Mesenchymal stem cell (in vitro differentiated cells and primary cell): ENCODE results near the gene P2RX1.

Experiments
- DNase-seq: peaks from one replicate; pipeline ENCODE4 v3.0.0-alpha.2; 2013
- H2AFZ ChIP-seq: one replicate; pipeline ENCODE4 v1.6.1; 2013; ENCODE audit warnings: low read depth, mild to moderate bottlenecking, control low read depth, inconsistent platforms, low read length, moderate library complexity
- H2AK5ac ChIP-seq: 2 replicates; pipeline ENCODE4 v1.6.1; 2013; ENCODE audit warnings: low read length, moderate library complexity, mild to moderate bottlenecking, inconsistent platforms; ENCODE audit not compliant: severe bottlenecking
- H2BK120ac ChIP-seq: one replicate; pipeline ENCODE4 v1.6.1; 2013; ENCODE audit warnings: low read depth, mild to moderate bottlenecking, inconsistent platforms, low read length, moderate library complexity
- H2BK12ac ChIP-seq, 2 experiments: one replicate each; pipeline ENCODE4 v1.6.1; 2013; ENCODE audit warnings: inconsistent platforms in 2 of 2, low read length in 2 of 2, mild to moderate bottlenecking in 2 of 2, moderate library complexity in 2 of 2, control low read depth in 1 of 2
- H2BK15ac ChIP-seq: one replicate; pipeline ENCODE4 v1.6.1; 2013; ENCODE audit warnings: mild to moderate bottlenecking, low read depth, inconsistent platforms; ENCODE audit not compliant: poor library complexity, severe bottlenecking
- H2BK5ac ChIP-seq: 2 replicates; pipeline ENCODE4 v1.6.1; 2013; ENCODE audit warnings: low read depth, mild to moderate bottlenecking, low read length, control low read depth, inconsistent platforms; ENCODE audit not compliant: poor library complexity, severe bottlenecking
- H3K14ac ChIP-seq, 2 experiments: one replicate each; pipeline ENCODE4 v1.6.1; 2013; ENCODE audit warnings: inconsistent platforms in 2 of 2, low read length in 2 of 2, control low read depth in 1 of 2, mild to moderate bottlenecking in 1 of 2, moderate library complexity in 1 of 2
- H3K18ac ChIP-seq, 2 experiments: one replicate each; pipeline ENCODE4 v1.6.1; 2013; ENCODE audit warnings: inconsistent platforms in 2 of 2, low read length in 2 of 2, control low read depth in 1 of 2, low read depth in 1 of 2, mild to moderate bottlenecking in 1 of 2
- H3K23ac ChIP-seq, 2 experiments: one replicate each; pipeline ENCODE4 v1.6.1; 2013; ENCODE audit warnings: inconsistent platforms in 2 of 2, low read length in 2 of 2, mild to moderate bottlenecking in 2 of 2, moderate library complexity in 2 of 2, control low read depth in 1 of 2
- H3K27ac ChIP-seq: 2 replicates; pipeline ENCODE4 v1.5.1; 2013; ENCODE audit warnings: mild to moderate bottlenecking, moderate library complexity, low read length, control low read depth, inconsistent platforms; ENCODE audit not compliant: poor library complexity, severe bottlenecking
- H3K27me3 ChIP-seq, 2 experiments: 2 replicates each; pipeline versions ENCODE4 v1.6.1 to v1.7.0; 2013; ENCODE audit warnings: low read length in 2 of 2, mild to moderate bottlenecking in 2 of 2, moderate library complexity in 2 of 2, control low read depth in 1 of 2, inconsistent platforms in 1 of 2; ENCODE audit not compliant: control insufficient read depth in 1 of 2, insufficient read depth in 1 of 2
- H3K36me3 ChIP-seq, 2 experiments: 2 replicates each; pipeline versions ENCODE4 v1.6.1 to v1.7.0; 2013; ENCODE audit warnings: low read length in 2 of 2, control low read depth in 1 of 2, inconsistent platforms in 1 of 2, low read depth in 1 of 2, mild to moderate bottlenecking in 1 of 2; ENCODE audit not compliant: insufficient read depth in 2 of 2, control insufficient read depth in 1 of 2
- H3K4ac ChIP-seq, 2 experiments: one replicate each; pipeline ENCODE4 v1.6.1; 2013; ENCODE audit warnings: inconsistent platforms in 2 of 2, low read length in 2 of 2, mild to moderate bottlenecking in 2 of 2, moderate library complexity in 2 of 2, control low read depth in 1 of 2, low read depth in 1 of 2
- H3K4me1 ChIP-seq: 2 replicates; pipeline ENCODE4 v1.6.1; 2013; ENCODE audit warnings: low read depth, low read length, control low read depth; ENCODE audit not compliant: control insufficient read depth, insufficient read depth
- H3K4me2 ChIP-seq: 2 replicates; pipeline ENCODE4 v1.6.1; 2013; ENCODE audit warnings: low read length, mild to moderate bottlenecking, inconsistent platforms; ENCODE audit not compliant: poor library complexity, severe bottlenecking
- H3K4me3 ChIP-seq, 2 experiments: 2 replicates each; pipeline versions ENCODE4 v1.5.1 to v1.7.0; 2013; ENCODE audit warnings: low read length in 2 of 2, mild to moderate bottlenecking in 2 of 2, control low read depth in 1 of 2, low read depth in 1 of 2; ENCODE audit not compliant: insufficient read depth in 1 of 2
- H3K79me1 ChIP-seq: replicated peaks from 2 replicates; pipeline ENCODE4 v1.6.1; 2013; ENCODE audit warnings: mild to moderate bottlenecking, control low read depth, low read length, inconsistent platforms; ENCODE audit not compliant: poor library complexity, severe bottlenecking
- H3K9ac ChIP-seq: 2 replicates; pipeline ENCODE4 v1.7.0; 2013; ENCODE audit warnings: mild to moderate bottlenecking, low read length, moderate library complexity
- H3K9me3 ChIP-seq: 2 replicates; pipeline ENCODE4 v1.7.0; 2013; ENCODE audit warnings: mild to moderate bottlenecking, low read length; ENCODE audit not compliant: control insufficient read depth
- H4K8ac ChIP-seq: one replicate; pipeline ENCODE4 v1.6.1; 2013; ENCODE audit warnings: inconsistent platforms, mild to moderate bottlenecking, low read length, moderate library complexity
- H4K91ac ChIP-seq: one replicate; pipeline ENCODE4 v1.6.1; 2013; ENCODE audit warnings: mild to moderate bottlenecking, low read length, inconsistent platforms
- WGBS: methylation state at CpG from one replicate; pipeline ENCODE4 v1.1.7; 2013; ENCODE audit warnings: mixed read lengths; 5-methylcytosine and 5-hydroxymethylcytosine counted together

Gene P2RX1

DNA sequence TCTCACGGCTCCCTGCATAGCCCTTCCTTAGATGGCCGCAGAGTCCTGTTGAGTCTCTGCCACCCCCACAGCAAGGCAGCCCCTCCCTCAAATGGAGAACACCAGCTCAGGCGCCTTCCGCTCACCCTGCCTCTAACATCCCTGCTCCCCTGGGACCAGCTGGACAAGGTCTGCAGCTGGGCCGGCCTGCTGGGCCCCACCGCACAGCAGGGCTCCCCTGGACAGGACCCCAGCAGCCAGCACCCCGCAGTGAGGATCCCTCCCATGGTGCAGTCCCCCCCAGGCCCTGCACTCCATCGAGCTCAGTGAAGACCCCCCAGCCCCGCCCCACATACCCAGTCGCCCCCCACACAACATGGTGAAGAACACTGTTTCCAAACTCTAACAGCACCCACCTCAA, 37.8 kb upstream of the P2RX1 start:
- H2BK120ac ChIP-seq: no peak overlapping the region
- H2BK15ac ChIP-seq: no peak overlapping the region
- peaks cover 0 to 10% of the 10 kb centered on the region in 2 experiments for H3K27me3 ChIP-seq
- H3K9ac ChIP-seq: no peak overlapping the region
- no peak overlapping the region for H4K8ac ChIP-seq
- no peak overlapping the region for H3K4me2 ChIP-seq
- H3K79me1 ChIP-seq: no peaks in the 10 kb centered on the region
- no peaks in the 10 kb centered on the region for H3K36me3 ChIP-seq
- no peak for DNase-seq
- H3K23ac ChIP-seq: no peak overlapping the region
- no peak overlapping the region for H3K27ac ChIP-seq
- H3K4me3 ChIP-seq: no peak overlapping the region
- no peak overlapping the region for H2BK5ac ChIP-seq
- H3K14ac ChIP-seq: no peak overlapping the region
- no peak overlapping the region for H2AK5ac ChIP-seq
- no peak overlapping the region for H2BK12ac ChIP-seq
- H3K4ac ChIP-seq: no peak overlapping the region
- WGBS: 96% methylated on average over 8 of the region's 10 CpGs
- no peak overlapping the region for H4K91ac ChIP-seq
- no peaks in the 10 kb centered on the region for H3K9me3 ChIP-seq
- no peak overlapping the region for H2AFZ ChIP-seq
- H3K4me1 ChIP-seq: peaks cover 7% of the 10 kb centered on the region
- H3K18ac ChIP-seq: no peak overlapping the region

DNA sequence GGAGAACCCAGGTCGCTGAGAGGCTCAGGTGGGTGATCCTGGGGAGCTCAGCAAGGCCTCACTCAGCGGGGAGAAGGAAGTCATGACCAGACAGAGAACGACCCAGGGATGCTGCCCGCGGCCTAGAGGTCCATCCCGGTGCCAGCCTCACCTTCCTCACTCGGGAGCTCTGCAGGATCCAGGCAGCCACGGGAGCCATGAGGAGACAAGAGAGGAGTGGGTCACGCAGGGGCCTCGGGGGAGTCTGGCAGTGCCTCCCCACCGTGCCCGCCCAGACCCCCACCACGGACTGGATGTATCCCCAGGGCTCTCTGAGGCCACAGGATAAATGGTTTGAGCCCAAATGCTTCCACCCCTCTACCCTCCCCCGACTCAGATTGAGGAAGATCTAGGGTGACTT, 37.3 kb upstream of the P2RX1 start:
- no peak overlapping the region for H4K91ac ChIP-seq
- no peak overlapping the region for H3K4me3 ChIP-seq
- H2BK15ac ChIP-seq: no peak overlapping the region
- H2AK5ac ChIP-seq: no peak overlapping the region
- H3K4ac ChIP-seq: no peak overlapping the region
- H2BK120ac ChIP-seq: no peak overlapping the region
- no peaks in the 10 kb centered on the region for H3K79me1 ChIP-seq
- H2BK5ac ChIP-seq: no peak overlapping the region
- no peak overlapping the region for H4K8ac ChIP-seq
- H3K27me3 ChIP-seq: peaks cover 0 to 11% of the 10 kb centered on the region in 2 experiments
- H2BK12ac ChIP-seq: no peak overlapping the region
- no peak overlapping the region for H3K9ac ChIP-seq
- no peaks in the 10 kb centered on the region for H3K9me3 ChIP-seq
- peaks cover 6% of the 10 kb centered on the region for H3K4me1 ChIP-seq
- no peak for DNase-seq
- H3K18ac ChIP-seq: no peak overlapping the region
- H3K14ac ChIP-seq: no peak overlapping the region
- H3K4me2 ChIP-seq: no peak overlapping the region
- H3K27ac ChIP-seq: no peak overlapping the region
- WGBS: 90% methylated on average over 14 of the region's 14 CpGs
- no peaks in the 10 kb centered on the region for H3K36me3 ChIP-seq
- H3K23ac ChIP-seq: no peak overlapping the region
- H2AFZ ChIP-seq: no peak overlapping the region

DNA sequence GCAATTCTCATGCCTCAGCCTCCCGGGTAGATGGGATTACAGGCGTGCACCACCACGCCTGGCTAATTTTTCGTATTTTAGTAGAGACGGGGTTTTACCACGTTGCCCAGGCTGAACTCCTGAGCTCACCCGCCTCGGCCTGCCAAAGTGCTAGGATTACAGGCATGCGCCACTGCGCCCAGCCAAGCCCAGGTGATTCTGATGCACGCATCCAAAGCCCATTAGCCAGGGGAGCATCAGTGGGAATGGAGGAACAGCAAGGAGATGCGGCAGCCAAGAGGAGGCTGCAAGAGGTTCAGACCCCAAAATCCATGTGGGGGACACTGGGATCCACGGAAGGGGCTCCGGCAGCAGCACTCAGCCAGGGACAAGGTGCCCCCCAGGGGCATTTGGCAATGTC, 35.9 kb upstream of the P2RX1 start:
- H3K9me3 ChIP-seq: no peaks in the 10 kb centered on the region
- H2BK5ac ChIP-seq: no peak overlapping the region
- no peak overlapping the region for H2AK5ac ChIP-seq
- peaks cover 0 to 11% of the 10 kb centered on the region in 2 experiments for H3K27me3 ChIP-seq
- no peak overlapping the region for H3K23ac ChIP-seq
- H3K18ac ChIP-seq: no peak overlapping the region
- no peaks in the 10 kb centered on the region for H3K79me1 ChIP-seq
- H3K27ac ChIP-seq: no peak overlapping the region
- H3K4me1 ChIP-seq: peaks cover 8% of the 10 kb centered on the region
- no peaks in the 10 kb centered on the region for H3K36me3 ChIP-seq
- H3K4ac ChIP-seq: no peak overlapping the region
- peak overlapping the region; percentile 20 for H4K91ac ChIP-seq
- no peak overlapping the region for H3K4me3 ChIP-seq
- no peak overlapping the region for H2BK120ac ChIP-seq
- H2BK12ac ChIP-seq: no peak overlapping the region
- H2AFZ ChIP-seq: no peak overlapping the region
- WGBS: 95% methylated on average over 14 of the region's 14 CpGs
- no peak overlapping the region for H4K8ac ChIP-seq
- no peak for DNase-seq
- H2BK15ac ChIP-seq: no peak overlapping the region
- H3K9ac ChIP-seq: no peak overlapping the region
- H3K4me2 ChIP-seq: no peak overlapping the region
- no peak overlapping the region for H3K14ac ChIP-seq

DNA sequence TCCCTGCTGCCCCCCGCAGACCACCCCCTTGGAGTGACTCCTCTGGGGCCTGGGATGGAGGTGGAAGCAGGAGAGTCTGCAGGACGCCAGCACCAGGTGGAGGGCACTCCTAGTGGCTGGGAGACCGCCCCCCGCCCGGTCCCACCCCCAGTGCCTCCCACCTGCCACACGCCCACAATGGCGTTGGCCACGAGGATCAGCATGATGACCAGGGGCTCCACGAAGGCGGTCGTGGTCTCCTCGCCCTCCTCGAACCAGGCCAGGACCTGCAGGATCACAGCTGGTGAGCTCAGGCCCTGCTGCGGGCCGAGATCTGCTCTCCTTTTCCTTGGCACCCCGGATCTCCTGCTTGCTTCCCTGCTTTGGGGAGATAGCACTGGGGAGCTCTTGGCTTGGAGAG, 35.2 kb upstream of the P2RX1 start:
- no peak overlapping the region for H3K27ac ChIP-seq
- no peak overlapping the region for H2BK120ac ChIP-seq
- H2BK5ac ChIP-seq: no peak overlapping the region
- H4K8ac ChIP-seq: no peak overlapping the region
- H3K4me3 ChIP-seq: no peak overlapping the region
- WGBS: 93% methylated on average over 15 of the region's 16 CpGs
- H3K4me1 ChIP-seq: peaks cover 8% of the 10 kb centered on the region
- H4K91ac ChIP-seq: no peak overlapping the region
- no peak overlapping the region for H2AK5ac ChIP-seq
- H3K36me3 ChIP-seq: no peaks in the 10 kb centered on the region
- H3K4ac ChIP-seq: no peak overlapping the region
- no peak overlapping the region for H3K18ac ChIP-seq
- H3K4me2 ChIP-seq: no peak overlapping the region
- peaks cover 0 to 11% of the 10 kb centered on the region in 2 experiments for H3K27me3 ChIP-seq
- no peak overlapping the region for H2BK15ac ChIP-seq
- no peak overlapping the region for H3K14ac ChIP-seq
- H3K9me3 ChIP-seq: no peaks in the 10 kb centered on the region
- no peak overlapping the region for H2BK12ac ChIP-seq
- DNase-seq: no peak
- H3K79me1 ChIP-seq: no peaks in the 10 kb centered on the region
- H3K9ac ChIP-seq: no peak overlapping the region
- no peak overlapping the region for H2AFZ ChIP-seq
- H3K23ac ChIP-seq: no peak overlapping the region
